Thoracic aorta (tissue), 2 donors: ENCODE measurements around the gene CHAC1. TPM values are rescaled to one million over a fixed set of nuclear protein-coding genes. Genes with fewer than 3 reads are reported as not detected.

ENCODE experiments used
- ATAC-seq: fragments of 150-250 bp; one replicate; pipeline ENCODE4 v1.8.0; 2017; ENCODE audit warnings: low read depth; ENCODE audit not compliant: insufficient number of reproducible peaks, low FRiP score
- DNase-seq: peaks from one replicate; pipeline ENCODE4 v3.0.0-alpha.2; 2020; ENCODE audit warnings: low spot score
- H3K27ac ChIP-seq, 2 donors: fragments of 200-600 bp; sonication (generic); 1 replicate in 1 of 2; 2 replicates in 1 of 2; pipeline ENCODE4 v1.5.1; 2016; ENCODE audit warnings: mild to moderate bottlenecking in 2 of 2, moderate library complexity in 2 of 2
- H3K27me3 ChIP-seq: fragments of 200-600 bp; sonication (generic); replicated peaks from 2 replicates; pipeline ENCODE4 v1.6.0; 2016; ENCODE audit warnings: mild to moderate bottlenecking; ENCODE audit not compliant: insufficient read depth
- H3K36me3 ChIP-seq: fragments of 200-600 bp; sonication (generic); one replicate; pipeline ENCODE4 v1.5.1; 2016
- H3K4me1 ChIP-seq, 2 donors: fragments of 200-600 bp; sonication (generic); 1 replicate in 1 of 2; 2 replicates in 1 of 2; pipeline versions ENCODE4 v1.5.1 to v1.6.0; 2016; ENCODE audit warnings: low read depth in 2 of 2, mild to moderate bottlenecking in 1 of 2; ENCODE audit not compliant: control insufficient read depth in 1 of 2
- H3K4me3 ChIP-seq: fragments of 200-600 bp; sonication (generic); 2 replicates; pipeline ENCODE4 v1.5.1; 2016; ENCODE audit warnings: mild to moderate bottlenecking
- H3K9me3 ChIP-seq: fragments of 200-600 bp; sonication (generic); 2 replicates; pipeline ENCODE4 v1.5.1; 2016
- CTCF ChIP-seq: fragments of 200-600 bp; sonication (generic); IDR thresholded peaks from one replicate; pipeline ENCODE4 v1.5.1; 2019; ENCODE audit warnings: antibody characterized with exemption
- total RNA-seq, 2 donors: library from RNA; depleted of rRNA; stranded (reverse); fragments of >200 nt; gene quantifications; one replicate each; pipeline versions ENCODE4 v1.1.0 to v1.2.3, GENCODE V29; 2016

CHAC1 gene
- total RNA-seq, 2 donors from 2014 or later, result 3.9 to 7.3 TPM

- no peaks in the 10 kb centered on the region for H3K9me3 ChIP-seq
- no peak overlapping the region for H3K27ac ChIP-seq
- H3K36me3 ChIP-seq, result no peaks in the 10 kb centered on the region
- H3K27me3 ChIP-seq, result no peaks in the 10 kb centered on the region
- ATAC-seq (no peak), DNase-seq (no peak)
- no peaks in the 10 kb centered on the region for H3K4me1 ChIP-seq
- no peak overlapping the region for H3K4me3 ChIP-seq
- no peak for TF ChIP-seq CTCF
Measured at GRCh38 chr15:40918146-40918798, 35.0 kb upstream of the CHAC1 start.

GRCh38 chr15:40918799-40919392 is 34.4 kb upstream of the CHAC1 start:
- Histone ChIP-seq H3K4me3 (no peak overlapping the region), H3K27ac (no peak overlapping the region), H3K4me1 (no peaks in the 10 kb centered on the region), H3K9me3 (no peaks in the 10 kb centered on the region), H3K36me3 (no peaks in the 10 kb centered on the region), H3K27me3 (no peaks in the 10 kb centered on the region)
- ATAC-seq, result no peak
- no peak for TF ChIP-seq CTCF
- no peak for DNase-seq

GRCh38 chr15:40921949-40922607 is 31.2 kb upstream of the CHAC1 start:
- Histone ChIP-seq H3K4me1 (peaks cover 6 to 15% of the 10 kb centered on the region in 2 donors), H3K9me3 (no peaks in the 10 kb centered on the region), H3K27me3 (no peaks in the 10 kb centered on the region), H3K36me3 (no peaks in the 10 kb centered on the region), H3K4me3 (no peak overlapping the region), H3K27ac (no peak overlapping the region)
- ATAC-seq, result no peak
- TF ChIP-seq CTCF, result no peak
- DNase-seq, result no peak

DNA sequence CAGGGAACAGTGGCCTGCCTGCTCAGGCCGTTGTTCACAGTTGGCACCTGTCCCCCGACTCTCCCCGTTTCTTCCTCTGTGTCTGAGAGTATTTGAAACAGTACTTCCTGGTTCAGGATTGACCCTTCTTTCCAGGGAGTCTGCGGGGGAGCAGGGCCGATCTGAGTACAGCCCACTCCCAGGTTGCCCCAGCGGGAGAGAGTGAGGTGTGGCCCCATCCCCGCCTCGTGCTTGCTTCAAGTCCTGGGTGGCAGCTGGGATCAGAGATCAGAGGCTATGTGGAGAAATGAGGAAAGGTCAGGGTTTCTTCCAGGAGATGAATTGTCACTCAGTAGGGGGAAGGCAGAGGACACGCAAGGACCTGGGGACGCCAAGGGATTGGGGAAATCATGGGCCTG is 30.7 kb upstream of the CHAC1 start:
- Histone ChIP-seq H3K27me3 (no peaks in the 10 kb centered on the region), H3K4me1 (peaks cover 6 to 20% of the 10 kb centered on the region in 2 donors), H3K4me3 (no peak overlapping the region), H3K9me3 (no peaks in the 10 kb centered on the region), H3K36me3 (no peaks in the 10 kb centered on the region), H3K27ac (no peak overlapping the region)
- ATAC-seq (no peak), DNase-seq (no peak)
- no peak for TF ChIP-seq CTCF

DNA sequence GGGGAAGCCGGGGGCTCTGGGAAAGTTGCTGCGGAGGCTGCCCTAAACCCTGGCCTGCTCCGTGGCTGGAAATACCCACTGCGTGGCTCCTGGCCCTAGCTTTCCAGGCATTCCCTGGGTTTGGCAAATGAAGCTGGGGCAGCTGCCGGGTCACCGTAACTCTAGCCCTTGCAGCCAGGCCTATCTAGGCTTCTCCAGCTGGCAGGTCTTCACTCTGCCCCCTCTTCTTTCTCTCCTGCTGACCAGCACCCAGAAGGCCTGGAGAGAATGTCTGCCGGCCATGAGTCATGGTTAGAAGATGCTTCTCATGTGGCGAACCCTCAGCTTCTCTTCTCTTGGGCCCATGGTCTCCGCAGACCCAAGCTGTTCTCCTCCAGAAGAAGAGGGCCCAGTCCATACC is 29.7 kb upstream of the CHAC1 start:
- H3K4me1 ChIP-seq, result peaks cover 15 to 29% of the 10 kb centered on the region in 2 donors

More for the DNA sequence above, 29.7 kb upstream of the CHAC1 start:
- Histone ChIP-seq H3K36me3 (no peaks in the 10 kb centered on the region), H3K27me3 (no peaks in the 10 kb centered on the region), H3K27ac (no peak overlapping the region), H3K4me3 (no peak overlapping the region), H3K9me3 (no peaks in the 10 kb centered on the region)
- DNase-seq (no peak), ATAC-seq (no peak)
- TF ChIP-seq CTCF, result no peak
